Skeletal muscle satellite cell (primary cell): ENCODE results near the gene OR2S2.
"Not testable (repeated sequence)": the region's sequence is repeated elsewhere in the genome, so short reads cannot be mapped to it uniquely, and the experiment has no call there.

ENCODE experiments used
- H3K27me3 ChIP-seq: 2 replicates; pipeline ENCODE4 v1.7.0; 2013; ENCODE audit warnings: low read length; ENCODE audit not compliant: control insufficient read depth, insufficient read depth
- H3K36me3 ChIP-seq: 2 replicates; pipeline ENCODE4 v1.7.0; 2013; ENCODE audit warnings: mild to moderate bottlenecking, control low read depth, low read length; ENCODE audit not compliant: insufficient read depth
- H3K4me1 ChIP-seq: 2 replicates; pipeline ENCODE4 v1.7.0; 2013; ENCODE audit warnings: low read length; ENCODE audit not compliant: control insufficient read depth, insufficient read depth
- H3K4me2 ChIP-seq: 2 replicates; pipeline ENCODE4 v1.7.0; 2013; ENCODE audit warnings: mild to moderate bottlenecking, low read length
- H3K4me3 ChIP-seq: 2 replicates; pipeline ENCODE4 v1.7.0; 2013; ENCODE audit warnings: low read length
- H3K9ac ChIP-seq: 2 replicates; pipeline ENCODE4 v1.7.0; 2013; ENCODE audit warnings: mild to moderate bottlenecking, low read depth, low read length, moderate library complexity
- H3K9me3 ChIP-seq: replicated peaks from 2 replicates; pipeline ENCODE4 v1.7.0; 2013; ENCODE audit warnings: mild to moderate bottlenecking, control low read depth, low read length

OR2S2 gene

DNA sequence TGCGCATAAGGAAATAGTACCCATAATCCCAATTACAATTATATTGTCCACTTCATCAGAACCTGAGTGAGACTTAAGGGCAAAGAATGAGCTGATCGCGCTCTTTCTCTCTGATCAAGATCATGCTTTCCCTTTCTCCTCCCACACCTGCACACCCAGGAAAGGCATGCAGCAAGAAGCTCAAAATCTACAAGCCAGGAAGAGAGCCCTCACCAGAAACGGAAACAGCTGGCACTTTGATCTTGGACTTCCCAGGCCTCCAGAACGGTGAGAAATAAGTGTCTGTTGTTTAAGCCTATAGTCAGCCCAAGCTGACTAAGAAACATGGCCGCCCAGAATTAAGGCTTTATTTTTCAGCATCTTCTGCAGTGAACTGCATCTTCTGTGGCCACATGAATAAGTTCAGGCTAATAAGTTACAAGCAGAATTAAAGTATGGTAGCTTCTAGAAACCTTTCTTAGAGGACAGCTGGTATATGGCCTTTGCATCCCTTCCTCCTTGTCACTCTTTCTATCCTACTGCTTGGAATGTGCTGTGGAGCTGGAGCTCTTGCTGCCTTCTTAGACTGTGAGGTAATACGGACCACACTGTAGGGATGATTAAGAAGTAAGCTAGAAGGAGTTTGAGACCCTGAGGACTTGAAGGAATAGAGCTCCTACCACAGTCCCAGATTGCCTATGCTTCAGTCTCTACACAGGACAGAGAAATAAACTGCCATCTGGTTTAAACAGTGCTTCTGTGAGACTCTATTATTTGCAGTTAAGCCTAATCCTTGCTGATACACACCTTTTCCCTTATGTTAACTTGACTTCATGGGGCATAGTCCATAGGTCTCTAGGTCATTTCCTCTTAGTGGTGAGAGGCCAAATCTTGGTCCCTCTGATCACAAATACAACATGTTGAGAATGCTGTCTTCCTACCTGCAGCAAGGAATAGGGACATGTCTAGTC lies 17.2 kb downstream of the OR2S2 start:
- H3K4me1 ChIP-seq: peaks cover 29% of the 10 kb centered on the region
- no peak overlapping the region for H3K4me3 ChIP-seq
- H3K9me3 ChIP-seq: peaks cover 5% of the 10 kb centered on the region
- no peaks in the 10 kb centered on the region for H3K27me3 ChIP-seq
- no peak overlapping the region for H3K9ac ChIP-seq
- no peak overlapping the region for H3K4me2 ChIP-seq
- no peaks in the 10 kb centered on the region for H3K36me3 ChIP-seq

DNA sequence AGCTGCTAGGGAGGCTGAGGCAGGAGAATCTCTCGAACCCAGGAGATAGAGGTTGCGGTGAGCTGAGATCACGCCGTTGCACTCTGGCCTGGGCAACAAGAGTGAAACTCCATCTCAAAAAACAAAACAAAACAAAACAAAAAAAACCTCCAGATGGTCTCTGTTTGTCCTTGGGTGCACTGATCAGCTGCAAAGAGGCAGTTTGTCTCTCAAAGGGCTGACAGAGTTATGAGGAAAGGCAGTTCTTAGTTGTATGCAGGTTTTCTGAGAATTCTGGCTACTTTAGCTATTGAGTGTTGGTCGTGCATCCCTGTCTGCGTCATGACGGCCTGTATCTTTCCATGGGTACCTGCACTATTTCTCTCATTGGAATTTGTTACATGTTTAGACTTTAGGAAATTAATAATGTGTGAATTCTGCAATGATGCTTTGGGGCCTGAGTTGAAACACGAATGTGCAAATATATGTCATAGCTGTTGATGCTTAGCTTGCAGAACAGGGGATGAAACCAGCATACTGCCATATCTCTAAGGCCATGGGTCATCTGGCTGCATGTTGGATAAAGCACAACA lies 18.2 kb downstream of the OR2S2 start:
- Histone ChIP-seq H3K9me3 (peaks cover 5% of the 10 kb centered on the region), H3K36me3 (no peaks in the 10 kb centered on the region), H3K4me3 (no peak overlapping the region), H3K27me3 (no peaks in the 10 kb centered on the region), H3K4me1 (peaks cover 32% of the 10 kb centered on the region), H3K9ac (no peak overlapping the region), H3K4me2 (no peak overlapping the region)

DNA sequence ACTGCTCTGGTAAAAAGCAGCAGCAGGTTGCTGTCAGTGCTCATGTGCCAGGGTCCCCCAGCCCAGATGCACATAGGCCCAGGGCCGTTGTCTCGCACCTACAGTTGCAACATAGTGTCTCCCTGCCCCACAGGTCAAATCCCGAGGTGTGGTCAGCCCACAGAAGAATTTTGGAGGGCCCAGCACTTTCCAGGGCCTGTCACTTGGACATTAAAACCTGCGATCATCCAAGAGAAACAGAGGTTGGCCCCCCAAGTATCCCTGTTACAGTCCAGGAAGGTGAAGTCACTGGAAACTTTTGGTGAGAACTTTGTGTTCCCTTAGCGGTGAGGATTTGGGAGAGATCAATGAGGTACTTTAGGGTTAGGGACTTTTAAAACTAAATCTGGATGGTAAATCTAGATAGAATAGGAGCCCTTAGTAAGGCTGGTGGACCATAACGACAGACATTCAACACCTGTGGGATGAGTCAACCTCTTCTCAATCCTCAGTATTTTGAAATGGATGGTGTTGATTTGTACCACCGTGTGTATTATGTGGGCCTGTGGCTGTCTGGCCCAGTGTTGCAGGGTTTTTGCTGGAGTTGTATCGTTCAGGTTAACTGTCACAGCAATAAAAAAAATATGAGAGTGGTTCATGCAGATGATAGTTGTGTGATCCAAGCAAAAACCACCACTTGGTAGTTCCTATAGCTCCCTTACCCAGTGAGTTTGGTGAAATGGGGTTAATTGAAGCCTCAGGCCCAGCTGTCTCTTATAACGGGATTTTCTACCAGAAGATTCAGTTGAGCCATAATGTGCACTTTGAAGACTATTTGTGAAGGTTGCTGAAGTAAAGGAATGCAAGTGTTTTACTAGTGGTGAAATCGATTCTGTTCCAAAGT lies 19.2 kb downstream of the OR2S2 start:
- peaks cover 5% of the 10 kb centered on the region for H3K9me3 ChIP-seq
- H3K27me3 ChIP-seq: no peaks in the 10 kb centered on the region
- H3K9ac ChIP-seq: no peak overlapping the region
- no peaks in the 10 kb centered on the region for H3K36me3 ChIP-seq
- no peak overlapping the region for H3K4me3 ChIP-seq
- peaks cover 36% of the 10 kb centered on the region for H3K4me1 ChIP-seq
- H3K4me2 ChIP-seq: no peak overlapping the region

- H3K4me2 ChIP-seq: no peak overlapping the region
- H3K9ac ChIP-seq: peak overlapping the region; percentile 43
- H3K4me3 ChIP-seq: no peak overlapping the region
- peaks cover 43% of the 10 kb centered on the region for H3K4me1 ChIP-seq
- no peaks in the 10 kb centered on the region for H3K36me3 ChIP-seq
- H3K27me3 ChIP-seq: no peaks in the 10 kb centered on the region
- peaks cover 5% of the 10 kb centered on the region for H3K9me3 ChIP-seq
Measured at GRCh38 chr9:35937227-35937626, 20.7 kb downstream of the OR2S2 start.

- Histone ChIP-seq H3K36me3 (no peaks in the 10 kb centered on the region), H3K9ac (peak overlapping the region; percentile 69), H3K9me3 (peaks cover 5% of the 10 kb centered on the region), H3K4me3 (no peak overlapping the region), H3K4me2 (peak overlapping the region; percentile 38), H3K4me1 (peaks cover 47% of the 10 kb centered on the region), H3K27me3 (no peaks in the 10 kb centered on the region)
Measured at GRCh38 chr9:35935755-35936509, 22.0 kb downstream of the OR2S2 start.

GRCh38 chr9:35935261-35935660 lies 22.7 kb downstream of the OR2S2 start:
- Histone ChIP-seq H3K9ac (peak overlapping the region; percentile 69), H3K4me3 (no peak overlapping the region), H3K4me1 (peaks cover 51% of the 10 kb centered on the region), H3K36me3 (no peaks in the 10 kb centered on the region), H3K4me2 (no peak overlapping the region), H3K27me3 (no peaks in the 10 kb centered on the region), H3K9me3 (peaks cover 5% of the 10 kb centered on the region)

DNA sequence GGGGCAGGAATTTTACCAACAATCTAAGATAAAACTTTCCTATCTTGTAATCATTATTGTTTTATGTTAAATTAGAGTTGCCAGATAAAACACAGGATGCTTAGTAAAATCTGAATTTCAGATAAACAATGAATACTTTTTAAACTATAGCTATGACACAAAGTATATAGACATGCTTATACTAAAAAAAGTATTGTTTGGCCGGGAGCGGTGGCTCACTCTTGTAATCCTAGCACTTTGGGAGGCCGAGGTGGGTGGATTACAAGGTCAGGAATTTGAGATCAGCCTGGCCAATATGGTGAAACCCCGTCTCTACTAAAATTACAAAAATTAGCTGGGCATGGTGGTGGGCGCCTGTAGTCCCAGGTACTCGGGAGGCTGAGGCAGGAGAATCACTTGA lies 23.9 kb downstream of the OR2S2 start:
- H3K4me1 ChIP-seq: peaks cover 59% of the 10 kb centered on the region
- not testable (repeated sequence) for H3K27me3 ChIP-seq, H3K4me2 ChIP-seq, H3K36me3 ChIP-seq, H3K9me3 ChIP-seq, H3K4me3 ChIP-seq
- peak overlapping the region; percentile 23 for H3K9ac ChIP-seq

GRCh38 chr9:35933550-35934067 lies 24.3 kb downstream of the OR2S2 start:
- Histone ChIP-seq H3K4me1 (peaks cover 63% of the 10 kb centered on the region), H3K9me3 (peaks cover 5% of the 10 kb centered on the region), H3K36me3 (no peaks in the 10 kb centered on the region), H3K4me3 (no peak overlapping the region), H3K9ac (peak overlapping the region; percentile 23), H3K4me2 (no peak overlapping the region), H3K27me3 (no peaks in the 10 kb centered on the region)

DNA sequence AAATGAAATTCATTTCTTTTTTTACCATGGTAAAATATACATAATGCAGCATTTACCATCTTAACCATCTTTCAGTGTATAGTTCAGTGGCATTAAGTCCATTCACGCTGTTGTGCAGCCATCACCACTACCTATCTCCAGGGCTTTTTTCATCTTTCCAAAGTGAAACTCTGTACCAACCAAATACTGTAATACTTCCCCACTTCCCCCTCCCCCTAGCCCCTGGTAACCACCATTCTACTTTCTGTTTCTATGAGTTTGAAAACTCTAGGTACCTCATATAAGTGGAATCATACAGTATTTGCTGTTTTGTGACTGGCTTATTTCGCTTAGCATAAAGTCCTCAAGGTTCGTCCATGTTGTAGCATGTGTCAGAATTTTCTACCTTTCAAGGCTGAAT lies 25.2 kb downstream of the OR2S2 start:
- no peak overlapping the region for H3K4me3 ChIP-seq
- no peak overlapping the region for H3K9ac ChIP-seq
- no peak overlapping the region for H3K4me2 ChIP-seq
- peaks cover 5% of the 10 kb centered on the region for H3K9me3 ChIP-seq
- H3K36me3 ChIP-seq: no peaks in the 10 kb centered on the region
- peaks cover 72% of the 10 kb centered on the region for H3K4me1 ChIP-seq
- H3K27me3 ChIP-seq: no peaks in the 10 kb centered on the region

GRCh38 chr9:35930989-35931388 lies 27.0 kb downstream of the OR2S2 start:
- Histone ChIP-seq H3K4me1 (peaks cover 59% of the 10 kb centered on the region), H3K4me2 (no peak overlapping the region), H3K4me3 (no peak overlapping the region)

More at GRCh38 chr9:35930989-35931388, 27.0 kb downstream of the OR2S2 start:
- Histone ChIP-seq H3K27me3 (no peaks in the 10 kb centered on the region), H3K9me3 (no peaks in the 10 kb centered on the region), H3K9ac (no peak overlapping the region), H3K36me3 (no peaks in the 10 kb centered on the region)
